Activated T-cell treated with anti-CD3 and anti-CD28 coated beads, Interleukin-2, amount 50 U/mL, for 48 hours (primary cell): ENCODE measurements around the gene ZDHHC11.
"Not testable (repeated sequence)": the region's sequence is repeated elsewhere in the genome, so short reads cannot be mapped to it uniquely, and the experiment has no call there.

Source experiments
- DNase-seq, 2 experiments: peaks; one replicate each; pipeline ENCODE4 v3.0.0-alpha.2; 2020

Gene ZDHHC11

GRCh38 chr5:843371-843770, 7.4 kb downstream of the ZDHHC11 start:
- peak in 1 of 2 experiments; percentile 2 for DNase-seq

- peak in 1 of 2 experiments; percentile 12 for DNase-seq
Observed at GRCh38 chr5:842402-843221, 8.2 kb downstream of the ZDHHC11 start.

- peak in 1 of 2 experiments; percentile 15 for DNase-seq
Observed at GRCh38 chr5:841531-842401, 9.0 kb downstream of the ZDHHC11 start.

- peak in 1 of 2 experiments; percentile 3 for DNase-seq
Observed at GRCh38 chr5:840974-841435, 9.8 kb downstream of the ZDHHC11 start.

DNA sequence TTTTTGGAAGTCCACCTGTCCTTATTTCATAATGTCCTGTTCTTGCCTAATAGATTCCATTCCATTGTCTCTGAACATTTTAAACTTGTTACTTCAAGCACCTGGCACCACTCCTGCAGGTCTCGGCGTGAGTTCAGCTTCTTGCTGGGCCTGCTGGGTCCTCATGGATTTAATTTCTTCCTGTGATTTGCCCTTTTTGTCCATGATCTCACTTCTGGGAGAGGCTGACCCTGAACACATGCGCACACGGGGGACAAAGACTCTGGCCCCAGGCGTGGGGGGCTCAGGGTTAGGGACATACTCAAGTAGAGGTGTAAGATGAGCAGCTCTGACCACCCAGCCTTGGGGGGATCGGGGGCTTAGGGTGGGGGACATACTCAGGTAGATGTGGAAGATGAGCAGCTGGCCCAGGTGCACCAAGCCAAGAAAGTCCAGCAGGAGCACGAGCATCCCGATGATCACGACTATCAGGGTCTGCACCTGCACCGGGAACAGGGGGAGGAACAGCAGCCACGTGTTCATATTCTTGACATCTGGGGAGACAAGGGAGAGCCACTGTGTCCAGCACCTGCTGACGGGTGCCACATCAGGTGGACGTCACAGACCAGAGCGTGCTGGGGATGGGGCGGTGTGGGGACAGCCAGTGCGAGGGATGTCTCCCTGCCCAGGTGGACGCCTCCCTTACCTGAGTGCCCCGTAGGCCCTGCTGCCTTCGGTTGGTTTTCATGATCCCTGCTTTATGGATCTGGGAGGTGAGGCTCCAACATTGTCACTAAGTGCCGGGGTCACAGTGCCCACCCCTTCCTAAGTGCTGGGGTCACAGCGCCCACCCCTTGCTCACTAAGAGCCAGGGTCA, 10.4 kb downstream of the ZDHHC11 start:
- not testable (repeated sequence) for DNase-seq

DNA sequence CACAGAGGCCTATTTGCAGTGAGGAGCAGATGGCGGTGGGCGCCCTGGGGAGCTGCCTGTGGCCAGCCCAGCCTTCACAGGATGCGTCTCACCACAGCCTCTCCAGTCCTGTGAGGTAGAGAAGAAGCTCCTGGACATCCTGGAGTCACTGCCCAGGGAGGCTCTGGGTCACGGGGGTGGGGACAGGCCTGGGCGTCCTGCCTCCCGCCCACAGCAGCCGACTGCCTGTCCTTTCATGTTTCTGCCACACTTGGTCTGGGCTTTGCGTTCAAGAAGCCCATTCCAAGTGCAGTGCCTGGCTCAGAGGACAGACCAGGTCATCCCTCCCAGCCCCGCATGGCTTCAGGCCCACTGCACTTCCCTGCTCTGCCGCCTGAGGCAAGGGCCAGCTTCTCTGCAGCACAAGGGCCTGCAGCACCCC, 12.3 kb downstream of the ZDHHC11 start:
- DNase-seq = not testable (repeated sequence)

DNA sequence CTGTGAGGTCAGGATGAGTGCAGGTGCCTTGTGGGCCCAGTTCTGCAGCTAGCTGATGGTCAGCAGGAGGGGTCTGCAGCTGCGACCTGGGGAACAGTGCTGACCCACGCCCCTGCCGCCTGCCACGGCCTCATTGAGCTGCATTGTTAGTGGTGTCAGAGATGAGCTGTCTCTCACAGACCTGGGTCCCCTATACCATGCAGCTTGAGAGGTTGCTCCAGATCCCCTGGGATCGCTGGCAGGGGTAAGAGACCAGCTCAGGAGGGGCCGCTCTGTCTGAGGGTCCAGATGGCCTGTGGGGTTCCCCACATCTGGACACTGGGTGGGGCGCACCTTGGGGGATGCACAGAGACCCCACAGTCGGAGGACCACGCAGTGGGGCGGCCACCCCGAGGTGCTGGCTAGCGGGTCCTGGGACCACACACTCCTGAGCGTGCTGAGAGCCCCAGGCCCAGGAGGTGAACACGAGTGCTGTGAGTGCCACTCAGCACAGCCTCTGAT, 13.1 kb downstream of the ZDHHC11 start:
- DNase-seq = not testable (repeated sequence)

DNA sequence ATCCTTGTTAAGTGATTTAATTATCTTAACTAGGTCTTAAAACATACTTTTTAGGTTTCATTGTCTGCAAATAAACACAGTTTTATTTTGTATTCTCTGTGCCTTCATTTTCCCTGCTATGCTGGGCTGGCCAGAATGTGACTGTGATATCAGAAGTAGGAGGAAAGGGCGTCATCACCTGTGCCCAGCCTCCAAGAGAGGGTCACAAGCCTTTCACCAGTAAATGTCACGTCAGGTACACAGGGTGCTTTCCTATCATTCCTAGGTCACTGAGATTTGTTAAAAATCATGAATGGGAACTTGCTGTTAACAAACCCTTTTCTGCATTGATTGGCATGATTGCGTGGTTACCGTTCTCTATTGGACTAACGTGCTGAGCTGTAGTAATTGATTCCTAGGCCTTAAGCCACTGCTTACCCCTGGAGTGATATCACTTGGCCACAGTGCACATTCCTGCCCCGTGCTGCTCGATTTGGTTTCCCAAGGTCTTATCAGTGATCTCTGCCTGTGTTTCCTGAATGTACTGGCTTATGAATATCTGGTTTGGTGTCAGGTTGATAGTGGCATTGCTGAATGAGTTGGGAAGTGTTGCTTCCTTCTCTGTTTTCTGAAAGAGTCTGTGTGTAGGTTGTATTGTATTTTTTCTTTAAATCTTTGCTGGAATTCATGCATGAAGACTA, 14.7 kb downstream of the ZDHHC11 start:
- DNase-seq = not testable (repeated sequence)

DNA sequence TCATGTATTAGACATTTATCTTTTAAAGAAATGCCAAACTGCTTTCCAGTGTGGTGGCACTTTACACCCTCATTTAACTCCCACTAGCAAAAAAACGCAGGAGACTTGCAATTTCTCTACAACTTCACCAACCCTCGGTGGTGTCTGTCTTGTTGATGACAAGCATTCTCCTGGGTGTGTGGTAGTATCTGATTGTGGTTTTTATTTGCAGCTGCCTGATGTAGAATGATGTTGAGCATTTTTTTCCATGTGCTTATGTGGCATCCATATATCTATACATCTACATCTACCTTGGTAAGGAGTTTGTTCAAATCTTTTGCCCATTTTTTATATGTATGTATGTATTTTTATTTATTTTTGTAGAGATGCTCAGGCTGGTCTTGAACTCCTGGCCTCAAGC, 16.8 kb downstream of the ZDHHC11 start:
- DNase-seq = not testable (repeated sequence)

- DNase-seq = not testable (repeated sequence)
Observed at GRCh38 chr5:828194-828593, 22.6 kb downstream of the ZDHHC11 start.

- DNase-seq = not testable (repeated sequence)
Observed at GRCh38 chr5:825544-825943, 25.2 kb downstream of the ZDHHC11 start.

GRCh38 chr5:821504-821903, 29.3 kb downstream of the ZDHHC11 start:
- no peak for DNase-seq

- no peak for DNase-seq
Observed at GRCh38 chr5:820245-820644, 30.5 kb downstream of the ZDHHC11 start.

DNA sequence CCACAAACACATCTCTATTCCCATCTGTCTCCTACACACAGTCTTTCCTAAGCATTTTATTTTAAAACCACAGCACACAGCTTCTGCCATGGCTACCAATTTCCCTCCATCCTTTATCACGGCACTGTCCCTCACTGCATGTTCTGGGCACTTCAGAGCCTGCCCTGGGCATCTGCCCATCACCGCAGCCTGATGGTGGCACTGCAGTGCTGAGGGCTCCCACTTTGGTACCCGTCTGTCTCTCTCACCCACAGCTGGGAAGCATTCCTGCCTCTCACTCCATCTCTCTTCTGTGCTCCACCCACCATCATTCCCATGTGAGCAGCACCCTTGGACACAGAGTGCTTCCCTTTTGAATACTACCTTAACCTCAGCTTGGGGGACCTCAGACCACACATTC, 31.7 kb downstream of the ZDHHC11 start:
- no peak for DNase-seq

DNA sequence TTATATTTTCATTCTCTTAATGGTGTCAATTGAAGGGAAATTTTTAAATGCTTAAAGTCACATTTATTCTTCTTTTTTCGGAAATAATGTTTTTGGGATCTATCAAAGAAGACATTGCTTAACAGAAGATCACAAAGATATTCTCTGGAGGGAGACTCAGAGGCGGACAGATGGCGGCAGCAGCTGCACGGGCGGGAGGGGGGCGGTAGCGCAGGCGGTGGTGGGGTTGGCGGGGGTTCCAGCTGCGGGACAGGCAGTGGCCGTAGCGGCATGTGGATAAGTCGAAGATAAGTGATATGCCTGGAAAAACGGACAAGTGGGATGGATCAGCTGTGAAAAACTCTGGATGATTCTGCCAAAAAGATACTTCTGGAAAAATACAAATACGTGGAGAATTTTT, 34.6 kb downstream of the ZDHHC11 start:
- DNase-seq = no peak

DNA sequence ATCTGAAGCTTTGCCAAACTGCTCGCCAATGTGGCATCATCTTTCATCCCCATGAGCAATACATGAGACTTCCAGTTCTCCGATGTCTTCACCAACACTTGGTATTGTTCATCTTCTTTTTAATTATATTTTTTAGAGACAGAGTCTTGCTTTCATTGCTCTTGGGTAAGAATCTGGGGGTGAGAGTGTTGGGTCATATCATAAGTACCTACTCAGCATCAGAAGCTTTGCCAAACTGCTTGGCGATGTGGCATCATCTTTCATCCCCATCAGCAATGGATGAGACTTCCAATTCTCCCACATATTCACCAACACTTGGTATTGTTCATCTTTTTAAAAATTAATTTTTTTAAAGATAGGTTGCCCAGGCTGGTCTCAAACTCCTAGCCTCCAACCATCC, 35.3 kb downstream of the ZDHHC11 start:
- DNase-seq = no peak

GRCh38 chr5:813575-813974, 37.2 kb downstream of the ZDHHC11 start:
- DNase-seq = not testable (repeated sequence)

DNA sequence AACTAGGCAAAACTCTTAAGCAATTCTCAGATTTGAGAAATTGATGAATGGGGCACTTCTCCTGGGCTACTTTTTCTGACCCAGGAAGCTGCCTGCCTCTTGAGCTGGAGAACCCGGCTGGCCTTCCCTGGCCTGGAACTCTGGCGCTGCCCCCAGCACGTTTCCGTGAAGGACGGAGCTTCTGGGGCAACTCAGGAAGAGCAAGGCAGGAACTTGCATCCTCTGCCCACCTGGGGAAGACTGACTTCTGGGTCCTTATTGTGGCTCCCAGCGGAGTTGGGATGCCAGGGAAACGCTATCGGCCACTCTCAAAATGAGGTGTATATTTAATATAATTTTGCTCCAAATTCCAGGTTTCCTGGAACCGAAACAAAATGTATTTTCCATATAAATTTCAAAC, 39.4 kb downstream of the ZDHHC11 start:
- not testable (repeated sequence) for DNase-seq

DNA sequence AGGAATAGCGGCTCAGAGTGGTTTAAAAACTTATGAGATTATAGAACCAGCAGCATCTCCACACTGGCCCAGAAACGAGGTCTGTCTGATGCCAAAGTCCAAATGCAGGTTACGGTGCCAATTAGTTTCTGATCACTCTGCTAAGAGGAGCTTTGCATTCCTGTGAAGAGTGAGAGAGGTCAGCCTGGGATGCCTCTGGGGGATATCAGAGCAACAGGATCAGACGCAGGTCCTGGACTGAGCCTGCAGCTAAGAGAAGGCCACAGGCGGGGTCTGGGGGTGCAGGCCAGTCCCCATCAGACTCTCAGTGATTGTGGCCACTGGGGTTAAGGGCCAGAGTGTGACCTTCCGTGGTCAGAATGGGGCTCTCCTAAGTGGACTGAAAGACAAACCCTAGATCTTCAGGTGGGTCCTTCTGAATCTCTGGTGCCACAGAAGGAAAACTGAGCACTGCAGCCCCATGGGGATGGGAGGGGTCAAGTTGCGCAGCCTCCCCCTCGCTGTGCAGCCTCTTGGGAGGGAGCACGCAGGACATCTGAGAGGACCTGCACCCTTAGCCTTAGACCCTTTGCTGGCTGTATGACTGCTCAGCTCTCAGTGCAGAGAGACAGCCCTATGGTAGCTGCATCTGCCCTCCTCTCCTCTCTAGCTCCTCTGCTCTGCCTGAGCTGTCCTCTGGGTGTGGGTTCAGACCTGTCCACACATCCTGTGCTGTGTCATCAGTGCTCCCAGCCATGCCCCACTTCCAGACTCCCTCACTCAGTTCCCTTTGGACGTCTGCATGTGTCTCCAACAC, 42.9 kb downstream of the ZDHHC11 start:
- DNase-seq = not testable (repeated sequence)

GRCh38 chr5:801472-801871, 49.3 kb downstream of the ZDHHC11 start:
- DNase-seq = no peak

DNA sequence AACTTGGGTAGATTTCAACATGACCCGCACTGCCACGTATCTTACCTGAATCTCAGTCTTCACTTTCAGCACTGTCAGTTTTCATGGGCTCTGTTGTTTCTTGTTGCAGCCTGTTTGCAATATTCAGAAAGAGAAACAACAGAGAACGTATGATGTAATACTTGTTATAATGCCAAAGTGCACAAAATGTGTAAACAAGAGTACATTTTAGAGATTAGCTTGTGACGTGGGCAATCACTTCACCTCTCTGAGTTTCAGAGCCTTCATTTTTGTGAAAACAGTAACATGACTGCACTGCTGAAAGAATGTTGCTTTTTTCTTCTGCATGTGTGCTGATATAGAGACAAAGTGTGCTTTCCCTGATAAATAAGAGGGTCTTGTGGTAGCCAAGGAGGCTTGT, 49.7 kb downstream of the ZDHHC11 start:
- DNase-seq = not testable (repeated sequence)
